NCI-H748 (cell line): ENCODE data around the gene ETV5.
"Not testable (repeated sequence)": the region's sequence is repeated elsewhere in the genome, so short reads cannot be mapped to it uniquely, and the experiment has no call there.

Experiments used
- DNase-seq: peaks from one replicate; lab custom pipeline; 2025; ENCODE audit not compliant: unreplicated experiment; lab: John Stamatoyannopoulos, UW

ETV5 gene

DNA sequence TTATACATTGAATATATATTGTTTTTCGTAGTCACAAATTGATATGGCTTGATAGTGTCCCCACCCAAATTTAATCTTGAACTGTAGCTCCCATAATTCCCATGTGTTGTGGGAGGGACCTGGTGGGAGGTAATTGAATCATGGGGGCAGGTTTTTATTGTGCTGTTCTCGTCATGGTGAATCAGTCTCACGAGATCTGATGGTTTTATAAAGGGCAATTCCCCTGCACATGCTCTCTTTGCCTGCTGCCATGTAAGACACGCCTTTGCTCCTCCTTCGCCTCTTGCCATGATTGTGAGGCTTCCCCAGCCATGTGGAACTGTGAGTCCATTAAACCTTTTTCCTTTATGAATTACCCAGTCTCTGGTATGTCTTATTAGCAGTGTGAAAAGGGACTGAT lies 82.9 kb downstream of the ETV5 start:
- not testable (repeated sequence) for DNase-seq

DNA sequence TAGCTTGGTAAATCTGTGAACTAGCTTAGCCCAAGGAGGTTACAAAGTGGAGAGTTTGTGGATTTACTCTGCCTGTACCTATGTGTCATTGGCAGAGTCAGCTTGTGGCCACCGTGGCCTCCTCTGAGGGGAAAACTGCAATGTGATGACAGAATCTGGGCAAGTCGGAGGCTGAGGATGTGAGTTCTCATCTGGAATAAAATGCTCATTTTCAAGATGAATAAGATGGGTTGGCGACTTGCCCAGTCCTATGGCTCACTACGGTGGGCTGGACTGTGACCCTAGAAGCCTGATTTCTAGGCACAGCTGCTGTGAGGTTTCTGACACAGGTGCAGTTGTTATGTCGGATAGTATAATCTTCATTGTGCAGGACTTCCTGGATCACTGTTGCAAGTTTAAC lies 83.7 kb downstream of the ETV5 start:
- DNase-seq = no peak

DNA sequence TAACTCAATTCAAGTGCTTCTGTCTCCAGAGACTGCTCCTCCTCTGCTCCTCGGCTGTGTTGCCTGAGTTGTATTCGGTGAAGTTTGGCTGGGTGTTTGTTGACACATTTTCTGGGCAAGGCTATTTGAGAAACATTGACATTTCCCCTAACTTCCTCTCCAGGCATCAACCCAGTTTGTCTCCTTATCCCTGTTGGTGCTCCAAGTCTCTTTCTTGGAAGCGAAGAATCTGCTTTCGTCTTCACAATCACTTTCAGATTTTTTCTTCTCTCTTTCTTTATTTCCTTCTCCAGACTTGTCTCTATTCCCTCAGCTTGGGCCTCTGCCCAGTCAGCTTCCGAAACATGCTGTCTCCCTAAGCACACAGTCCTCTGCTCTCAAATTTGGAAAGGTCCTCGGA lies 84.7 kb downstream of the ETV5 start:
- DNase-seq = no peak

DNA sequence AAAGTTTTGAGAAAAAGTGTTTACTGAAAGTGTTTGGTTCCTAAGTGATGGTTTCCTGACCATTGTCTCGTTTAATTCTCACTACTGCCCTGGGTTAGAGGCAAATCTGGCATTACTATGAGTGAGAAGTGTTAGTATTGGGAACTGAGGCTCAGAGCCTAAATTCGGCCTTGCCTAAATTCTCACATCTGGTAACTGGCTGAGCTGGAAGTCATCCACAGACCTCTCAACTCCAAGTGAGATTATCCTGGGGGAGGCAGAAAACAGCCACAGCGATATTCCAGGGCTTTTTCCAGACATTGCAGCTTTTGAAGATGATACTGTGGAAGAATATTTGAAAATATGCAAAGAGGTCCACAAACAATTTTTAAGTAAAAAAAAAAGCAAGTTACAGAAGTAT lies 86.0 kb downstream of the ETV5 start:
- DNase-seq = no peak

DNA sequence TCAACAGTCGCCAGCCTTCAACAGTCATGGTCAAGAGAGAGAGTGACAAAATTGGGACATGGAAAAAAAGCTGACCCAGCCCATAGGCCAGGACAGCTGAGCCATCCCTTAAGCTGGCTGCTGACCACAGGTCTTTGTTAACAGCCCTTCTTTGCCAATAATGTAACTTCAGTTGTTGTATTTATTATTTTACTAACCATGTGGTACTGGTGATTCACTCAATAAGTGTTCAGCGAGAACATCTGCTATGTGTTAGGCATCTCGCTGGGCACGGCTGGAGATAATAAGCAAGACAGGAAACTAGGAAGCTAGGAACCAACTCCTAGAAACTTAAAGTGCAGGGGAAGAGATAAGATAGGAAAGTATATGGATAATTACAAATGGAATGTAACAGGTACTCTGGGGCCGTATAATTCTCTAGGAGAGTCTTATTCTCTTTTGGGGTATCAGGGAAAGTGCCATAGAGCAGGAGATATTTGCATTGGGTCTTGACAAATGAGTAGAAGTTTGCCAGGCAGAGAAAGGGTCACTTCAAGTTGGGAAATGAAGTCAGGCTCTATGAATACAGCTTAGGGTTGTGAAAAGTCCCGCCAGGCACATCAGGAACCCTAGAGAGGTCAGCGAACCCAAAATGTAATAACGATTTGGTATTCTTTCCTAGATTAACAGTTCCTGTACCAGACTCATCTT lies 87.1 kb downstream of the ETV5 start:
- no peak for DNase-seq

DNA sequence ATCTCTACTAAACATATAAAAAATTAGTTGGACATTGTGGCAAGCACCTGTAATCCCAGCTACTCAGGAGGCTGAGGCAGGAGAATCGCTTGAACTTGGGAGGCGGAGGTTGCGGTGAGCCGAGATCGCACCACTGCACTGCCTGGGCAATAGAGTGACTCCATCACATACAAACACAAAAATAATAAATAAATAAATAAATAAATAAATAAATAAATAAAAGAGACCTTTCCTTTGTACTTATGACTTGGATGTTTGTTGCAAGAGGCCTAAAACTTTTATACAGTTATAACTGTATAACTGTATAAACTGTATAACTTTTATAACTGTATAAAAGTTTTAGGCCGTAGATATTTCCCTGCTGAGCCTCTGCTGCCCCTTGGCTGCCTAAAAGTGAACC lies 87.6 kb downstream of the ETV5 start:
- DNase-seq = not testable (repeated sequence)

DNA sequence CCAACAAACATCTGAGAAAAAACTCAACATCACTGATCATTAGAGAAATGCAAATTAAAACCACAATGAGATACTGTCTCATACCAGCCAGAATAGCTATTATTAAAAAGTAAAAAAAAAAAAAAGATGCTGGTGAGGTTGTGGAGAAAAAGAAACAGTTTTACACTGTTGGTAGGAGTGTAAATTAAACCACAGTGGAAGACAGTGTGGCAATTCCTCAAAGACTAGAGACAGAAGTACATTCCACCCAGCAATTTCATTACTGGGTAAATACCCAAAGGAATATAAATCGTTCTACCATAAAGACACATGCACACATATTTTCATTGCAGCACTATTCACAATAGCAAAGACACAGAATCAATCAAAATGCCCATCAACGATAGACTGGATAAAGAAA lies 89.6 kb downstream of the ETV5 start:
- DNase-seq = not testable (repeated sequence)

DNA sequence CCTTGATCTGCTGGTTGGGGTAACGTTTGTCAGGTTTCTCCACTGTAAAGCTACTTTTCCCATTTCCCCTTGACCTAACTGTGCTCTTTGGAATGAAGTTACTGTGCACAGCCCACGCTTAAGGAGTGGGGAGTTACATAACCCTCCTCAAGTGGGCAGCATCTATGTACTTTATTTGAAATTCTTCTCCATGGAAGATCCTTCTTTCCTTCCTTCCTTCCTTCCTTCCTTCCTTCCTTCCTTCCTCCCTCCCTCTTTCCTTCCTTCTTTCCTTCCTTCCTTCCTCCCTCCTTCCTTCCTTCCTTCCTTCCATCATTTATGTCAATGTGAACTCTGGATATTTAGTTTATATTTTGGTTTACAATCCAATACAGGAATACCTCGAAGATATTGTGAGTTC lies 94.0 kb downstream of the ETV5 start:
- DNase-seq = no peak

DNA sequence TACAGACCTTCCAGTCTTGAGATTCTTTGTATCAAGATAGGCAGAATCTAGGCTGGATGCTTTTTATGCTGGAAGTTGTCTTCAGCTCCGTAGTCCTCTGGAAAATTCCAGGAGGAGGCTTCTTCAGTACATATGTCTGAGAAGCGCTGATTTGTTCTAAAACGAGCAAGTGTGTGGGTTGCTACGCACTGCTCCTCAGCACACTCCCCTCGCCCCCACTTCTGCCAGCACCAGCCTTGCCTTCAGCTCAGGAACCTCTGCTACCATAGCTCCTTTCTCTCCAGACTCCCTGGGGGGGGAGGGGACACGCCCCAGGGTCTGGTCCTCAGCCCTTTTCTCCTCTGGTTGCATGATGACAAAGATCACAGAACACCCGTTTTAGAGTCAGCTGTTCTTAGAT lies 95.6 kb downstream of the ETV5 start:
- DNase-seq = no peak

DNA sequence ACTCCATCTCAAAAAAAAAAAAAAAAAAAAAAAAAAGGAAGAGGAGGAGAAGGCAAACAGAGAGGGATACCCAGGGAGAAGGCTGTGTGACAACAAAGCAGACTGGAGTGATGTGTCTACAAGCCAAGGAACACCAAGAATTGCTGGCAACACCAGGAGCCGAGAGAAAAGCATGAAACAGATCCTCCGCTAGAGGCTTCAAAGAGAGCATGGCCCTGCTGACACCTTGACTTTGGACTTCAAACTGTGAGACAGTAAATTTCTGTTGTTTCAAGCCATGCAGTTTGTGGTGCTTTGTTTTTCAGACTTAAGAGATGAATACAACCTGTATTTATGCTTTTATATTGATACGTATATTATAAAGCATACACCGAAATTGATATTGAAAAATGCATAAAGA lies 96.8 kb downstream of the ETV5 start:
- no peak for DNase-seq

DNA sequence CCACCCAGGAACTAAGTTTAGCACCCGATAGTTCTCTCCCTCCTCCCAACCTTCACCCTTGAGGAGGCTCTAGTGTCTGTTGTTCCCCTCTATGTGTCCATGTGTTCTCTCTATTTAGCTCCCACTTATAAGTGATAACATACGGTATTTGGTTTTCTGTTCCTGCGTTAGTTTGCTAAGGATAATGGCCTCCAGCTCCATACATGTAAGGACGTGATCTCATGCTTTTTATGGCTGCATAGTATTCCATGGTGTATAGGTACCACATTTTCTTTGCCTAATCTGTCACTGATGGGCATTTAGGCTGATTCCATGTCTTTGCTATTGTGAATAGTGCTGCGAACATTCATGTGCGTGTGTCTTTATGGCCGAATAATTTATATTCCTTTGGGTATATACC lies 104.2 kb downstream of the ETV5 start:
- DNase-seq = no peak

DNA sequence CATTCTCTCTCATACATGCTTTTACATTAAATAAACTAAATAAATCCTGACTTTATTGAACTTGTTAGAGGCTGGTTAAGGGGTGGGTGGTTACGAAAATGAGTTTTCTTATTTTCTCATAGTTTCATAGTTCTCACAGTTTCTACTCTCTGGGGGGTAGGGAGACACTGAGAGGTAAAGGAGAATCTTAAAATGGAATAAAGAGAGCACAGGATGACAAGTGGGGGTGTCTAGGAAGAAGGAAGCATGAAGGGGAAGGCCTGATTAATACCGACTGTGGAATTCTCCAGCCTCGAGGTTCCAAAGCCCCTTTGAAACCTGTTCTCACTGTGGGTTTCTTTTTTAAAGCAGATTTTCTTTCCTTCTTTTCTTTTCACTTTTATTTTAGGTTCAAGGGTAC lies 104.7 kb downstream of the ETV5 start:
- DNase-seq = no peak

DNA sequence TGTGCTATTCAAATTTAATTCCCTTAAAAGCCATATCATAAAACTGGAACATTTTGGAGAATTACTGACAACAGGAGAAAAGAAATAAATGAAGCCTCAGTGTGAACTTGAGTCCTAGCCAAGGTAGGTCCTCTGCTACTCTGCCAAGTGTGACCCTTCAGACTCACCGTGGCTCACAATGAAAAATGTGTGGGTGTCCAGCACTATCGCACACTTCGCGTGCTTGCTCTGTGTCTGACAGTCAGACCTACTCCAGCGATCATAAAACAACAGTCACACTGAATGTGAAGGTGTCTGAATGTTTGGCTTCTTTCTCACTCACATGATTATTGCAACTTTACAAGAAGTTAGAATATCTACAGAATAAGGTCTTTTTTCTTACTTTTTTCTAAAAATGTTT lies 105.3 kb downstream of the ETV5 start:
- DNase-seq = no peak

DNA sequence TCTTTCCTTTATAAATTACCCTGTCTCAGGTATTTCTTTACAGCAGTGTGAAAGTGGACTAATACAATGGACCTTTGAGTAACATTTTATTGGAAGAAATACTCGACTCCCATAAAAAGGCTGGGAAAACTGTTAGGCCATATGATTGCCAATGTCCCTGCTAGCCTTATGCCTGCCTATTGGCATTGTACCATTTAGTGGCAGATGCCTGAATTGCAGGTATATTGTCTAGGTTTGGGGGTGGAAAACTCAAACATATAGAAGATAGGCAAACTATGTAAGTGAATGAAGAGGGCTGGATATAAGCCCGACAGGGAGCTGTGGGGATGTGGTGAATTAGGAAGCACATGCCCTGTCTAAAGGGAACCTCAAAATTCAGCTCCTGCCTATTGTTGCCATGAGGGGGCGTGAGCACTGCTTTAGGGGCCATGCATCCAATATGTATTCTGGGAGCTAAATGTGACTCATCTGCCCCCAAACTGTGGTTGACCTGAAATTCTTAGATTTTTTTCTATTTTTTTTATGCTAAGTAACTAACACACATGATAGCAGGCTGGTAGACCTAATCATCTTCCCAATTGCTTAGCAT lies 105.9 kb downstream of the ETV5 start:
- no peak for DNase-seq

DNA sequence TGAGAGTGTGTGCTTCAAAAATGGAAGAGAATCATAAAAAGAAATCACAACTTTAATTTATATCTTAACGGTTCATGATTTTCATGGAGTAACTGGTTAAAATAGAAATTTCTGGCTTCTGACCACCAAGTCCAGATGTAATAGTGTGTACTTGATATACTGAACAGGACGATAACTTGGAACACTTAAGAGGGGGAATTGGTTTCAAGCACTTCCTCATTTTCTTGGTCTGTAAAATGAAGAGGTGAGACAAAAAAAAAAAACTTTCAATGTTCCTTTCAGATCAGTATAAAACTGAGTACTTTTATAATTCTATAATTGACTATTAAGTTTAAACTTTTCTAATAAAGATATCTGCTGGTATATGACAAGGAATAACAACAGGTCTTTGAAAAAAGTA lies 107.0 kb downstream of the ETV5 start:
- no peak for DNase-seq

DNA sequence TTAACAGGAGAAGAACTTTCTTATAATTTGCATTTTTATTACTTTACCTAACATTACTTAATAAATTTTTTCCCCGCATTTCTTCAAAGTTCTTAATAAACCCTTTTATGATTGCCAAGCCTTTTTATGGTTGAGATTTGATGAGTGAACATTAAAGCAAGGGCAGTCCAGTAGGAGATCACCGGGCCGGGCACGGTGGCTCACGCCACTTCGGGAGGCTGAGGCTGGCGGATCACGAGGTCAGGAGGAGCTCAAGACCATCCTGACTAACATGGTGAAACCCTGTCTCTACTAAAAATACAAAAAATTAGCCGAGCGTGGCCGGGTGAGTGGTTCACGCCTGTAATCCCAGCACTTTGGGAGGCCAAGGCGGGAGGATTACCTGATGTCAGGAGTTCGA lies 109.7 kb downstream of the ETV5 start:
- DNase-seq = no peak

DNA sequence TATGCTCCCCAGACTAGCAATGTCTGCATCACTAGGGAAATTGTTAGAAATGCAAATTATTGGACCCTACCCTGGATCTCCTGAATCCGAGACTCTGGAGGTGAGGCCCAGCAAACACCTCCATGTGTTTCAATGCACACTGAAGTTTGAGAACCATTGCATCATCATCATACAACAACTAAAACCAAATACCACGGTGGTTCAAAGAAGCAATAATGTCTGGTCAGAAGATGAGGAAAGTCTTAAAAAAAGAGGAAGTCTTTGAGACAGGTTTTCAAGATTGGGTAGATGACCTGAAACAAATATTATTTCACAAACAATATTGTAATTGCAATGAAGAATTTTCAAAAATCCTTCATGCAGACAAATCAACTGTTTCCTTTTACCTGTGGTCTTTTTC lies 110.8 kb downstream of the ETV5 start:
- no peak for DNase-seq

DNA sequence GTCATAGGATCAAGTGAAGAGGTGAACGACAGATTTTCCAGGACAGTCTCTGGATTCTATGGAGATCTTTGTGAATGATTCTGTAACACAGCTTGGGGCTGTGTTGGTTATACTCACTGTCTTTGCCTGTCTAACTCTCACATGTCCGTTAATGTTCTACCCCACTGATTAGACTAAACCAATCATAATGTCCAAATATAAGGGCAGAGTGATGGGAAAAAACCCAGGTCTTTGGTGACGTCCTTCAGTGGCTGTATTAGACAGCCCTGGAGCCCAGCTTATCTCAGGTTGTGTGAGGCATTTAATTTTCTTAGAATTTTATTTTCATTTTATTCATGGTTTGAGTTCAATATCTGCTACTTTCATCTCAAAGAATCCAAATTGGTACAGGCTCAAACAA lies 111.8 kb downstream of the ETV5 start:
- no peak for DNase-seq
